Activated CD4-positive, alpha-beta memory T cell treated with anti-CD3 and anti-CD28 coated beads, Interleukin-2, amount 10 ng/mL, durations not matched to agents 7 days and 5 days (primary cell): ENCODE measurements around the gene GNAQ. TPM values are rescaled to one million over a fixed set of nuclear protein-coding genes. Genes with fewer than 3 reads are reported as not detected.

Experiments
- CTCF ChIA-PET: fragments of 350-600 bp; sonication (Branson Sonifier 250); formaldehyde crosslinking; loops from one replicate; lab custom pipeline; 2021; ENCODE audit warnings: antibody characterized with exemption, inconsistent platforms; lab: Charles Lee
- POLR2A ChIA-PET: fragments of 350-600 bp; sonication (Branson Sonifier 250); formaldehyde crosslinking; loops from one replicate; lab custom pipeline; 2021; ENCODE audit warnings: antibody characterized with exemption; lab: Charles Lee
- DNase-seq: peaks from one replicate; pipeline ENCODE4 v3.0.0-alpha.2; 2020
- H3K27ac Mint-ChIP-seq: one replicate; pipeline ENCODE4 v1.8.0; 2021; ENCODE audit warnings: mild to moderate bottlenecking, mixed read lengths
- H3K27me3 Mint-ChIP-seq: one replicate; pipeline ENCODE4 v1.8.0; 2021; ENCODE audit warnings: mixed read lengths
- H3K36me3 Mint-ChIP-seq: one replicate; pipeline ENCODE4 v1.8.0; 2021; ENCODE audit warnings: low read depth, mixed read lengths
- H3K4me1 Mint-ChIP-seq: one replicate; pipeline ENCODE4 v1.8.0; 2021; ENCODE audit warnings: mixed read lengths
- H3K4me3 Mint-ChIP-seq: one replicate; pipeline ENCODE4 v1.8.0; 2021; ENCODE audit warnings: mild to moderate bottlenecking, mixed read lengths
- H3K9me3 Mint-ChIP-seq: one replicate; pipeline ENCODE4 v1.8.0; 2021; ENCODE audit warnings: mixed read lengths
- total RNA-seq, 2 experiments: library from RNA; stranded (reverse); gene quantifications; one replicate each; pipeline ENCODE4 v1.2.3, GENCODE V29; 2021

Gene GNAQ
- total RNA-seq, 2 experiments from 2014 or later, result 28.0 to 28.8 TPM

DNA sequence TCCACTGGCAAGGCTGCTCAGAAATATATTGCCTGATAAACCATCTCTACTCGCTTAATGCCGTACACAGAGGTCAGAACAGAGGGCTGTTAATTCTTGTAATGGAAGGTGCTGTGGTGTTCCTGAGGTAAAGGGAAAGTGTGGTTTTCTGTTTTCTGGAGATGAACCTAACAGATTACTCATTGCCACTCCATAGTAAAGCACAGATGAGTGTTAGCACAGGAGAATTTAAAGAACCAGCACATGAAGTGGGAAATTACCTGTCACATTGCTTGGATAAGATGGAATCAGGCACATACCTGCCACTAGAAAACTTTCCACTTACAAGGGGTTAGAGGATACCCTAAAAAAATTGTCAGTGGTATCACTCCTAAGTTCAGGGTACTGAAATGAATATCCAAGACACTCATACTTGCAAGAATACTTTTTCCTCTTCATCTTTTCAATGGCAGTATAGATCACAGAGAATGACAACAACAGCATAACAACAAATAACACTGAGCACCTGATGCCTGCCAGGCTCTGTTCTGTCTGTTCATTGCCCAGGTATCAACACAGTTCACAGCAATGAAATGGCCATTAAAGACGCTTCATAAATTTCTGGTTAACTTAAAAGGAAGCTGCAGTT, 230.6 kb downstream of the GNAQ start:
- ChIA-PET POLR2A (no interaction called here), CTCF (no interaction called here)
- no peaks in the 10 kb centered on the region for H3K9me3 Mint-ChIP-seq

DNA sequence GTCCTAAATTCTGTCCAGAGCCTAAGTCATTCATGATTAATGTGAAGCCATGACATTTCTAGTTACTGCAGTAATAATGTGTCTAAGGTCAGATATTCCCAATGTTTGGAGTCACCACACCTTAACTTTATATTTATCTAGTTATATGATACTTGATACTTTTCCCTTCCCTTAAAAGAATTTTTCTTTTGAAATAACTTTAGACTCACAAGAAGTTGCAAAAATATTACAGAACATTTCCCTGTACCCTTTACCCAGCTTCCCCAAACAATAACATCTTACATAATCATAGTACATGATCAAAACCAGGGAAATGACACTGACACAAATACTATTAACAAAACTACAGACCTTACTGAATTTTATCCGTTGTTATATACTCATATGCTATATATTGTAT, 233.5 kb downstream of the GNAQ start:
- Mint-ChIP-seq H3K4me1 (peaks cover 18% of the 10 kb centered on the region), H3K27me3 (no peaks in the 10 kb centered on the region), H3K4me3 (no peak overlapping the region), H3K36me3 (peaks cover 12% of the 10 kb centered on the region), H3K27ac (no peak overlapping the region), H3K9me3 (no peaks in the 10 kb centered on the region)
- POLR2A ChIA-PET, result no interaction called here
- no peak for DNase-seq
- CTCF ChIA-PET, result no interaction called here

More for the DNA sequence above, 230.6 kb downstream of the GNAQ start:
- H3K4me1 Mint-ChIP-seq, result peaks cover 12% of the 10 kb centered on the region
- no peak overlapping the region for H3K27ac Mint-ChIP-seq
- H3K36me3 Mint-ChIP-seq, result peaks cover 8% of the 10 kb centered on the region
- no peaks in the 10 kb centered on the region for H3K27me3 Mint-ChIP-seq
- no peak for DNase-seq
- H3K4me3 Mint-ChIP-seq, result no peak overlapping the region

DNA sequence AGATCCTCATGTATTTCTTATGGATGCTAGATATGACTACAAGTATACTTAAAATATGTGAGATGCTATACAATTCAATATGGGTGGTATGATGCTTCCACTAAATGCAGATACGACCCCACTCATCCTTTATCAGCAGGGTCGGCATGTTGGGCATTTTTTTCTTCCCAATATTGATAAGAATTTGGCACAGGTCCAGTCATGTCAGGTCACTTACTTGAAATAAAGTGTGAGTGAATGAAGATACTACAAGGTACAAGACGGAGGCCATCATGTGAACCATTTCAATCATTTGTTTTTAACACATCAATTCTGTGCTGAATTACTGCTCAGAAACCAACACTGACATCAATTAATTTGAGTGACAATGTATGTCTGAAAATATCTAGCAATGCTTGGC, 236.6 kb downstream of the GNAQ start:
- H3K36me3 Mint-ChIP-seq, result peaks cover 14% of the 10 kb centered on the region
- no peak for DNase-seq
- ChIA-PET CTCF (no interaction called here), POLR2A (no interaction called here)
- no peaks in the 10 kb centered on the region for H3K9me3 Mint-ChIP-seq
- peaks cover 8% of the 10 kb centered on the region for H3K4me1 Mint-ChIP-seq
- no peaks in the 10 kb centered on the region for H3K27me3 Mint-ChIP-seq
- no peak overlapping the region for H3K27ac Mint-ChIP-seq
- H3K4me3 Mint-ChIP-seq, result no peak overlapping the region

DNA sequence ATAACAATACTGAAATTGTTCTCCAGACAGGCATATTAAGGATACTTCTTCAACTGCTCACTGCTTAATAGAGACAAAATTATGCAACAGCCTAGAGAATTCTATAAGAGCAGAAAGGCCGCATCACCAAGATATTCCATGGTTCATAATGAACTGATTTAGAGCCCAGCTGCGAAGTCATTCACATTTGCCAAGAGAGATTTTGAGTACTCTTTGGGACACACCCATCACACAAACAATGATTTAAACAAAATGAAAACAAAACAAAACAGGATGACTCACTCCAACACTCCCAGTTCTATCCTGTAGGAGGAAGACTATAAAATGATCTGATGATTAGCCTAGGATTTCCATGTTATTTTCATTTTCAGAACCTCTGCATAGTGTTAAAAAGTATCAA, 237.8 kb downstream of the GNAQ start:
- ChIA-PET CTCF (no interaction called here), POLR2A (no interaction called here)
- no peak overlapping the region for H3K27ac Mint-ChIP-seq
- no peaks in the 10 kb centered on the region for H3K9me3 Mint-ChIP-seq
- H3K4me3 Mint-ChIP-seq, result no peak overlapping the region
- H3K27me3 Mint-ChIP-seq, result no peaks in the 10 kb centered on the region
- H3K36me3 Mint-ChIP-seq, result peaks cover 17% of the 10 kb centered on the region
- no peak for DNase-seq
- peaks cover 8% of the 10 kb centered on the region for H3K4me1 Mint-ChIP-seq

DNA sequence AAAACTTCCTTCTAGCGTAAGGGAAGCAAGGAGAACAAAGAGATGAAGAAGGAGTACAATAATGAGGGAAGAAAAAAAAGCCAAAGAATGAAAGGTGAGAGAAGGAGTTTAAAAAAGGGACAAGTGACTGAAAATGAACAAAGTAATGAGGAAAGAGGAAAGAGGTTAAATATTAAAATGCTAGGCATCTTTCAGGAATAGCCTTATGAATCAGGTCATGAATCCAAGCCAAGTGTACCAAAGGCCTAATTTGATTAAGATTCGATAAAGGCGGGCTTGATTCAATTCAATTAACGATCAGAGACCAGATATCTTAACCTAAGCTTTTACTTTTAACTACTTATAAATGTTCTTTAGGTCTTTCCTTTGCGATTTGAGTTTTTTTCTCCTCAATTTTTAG, 241.7 kb downstream of the GNAQ start:
- H3K36me3 Mint-ChIP-seq, result peaks cover 23% of the 10 kb centered on the region
- no peak for DNase-seq
- ChIA-PET POLR2A (no interaction called here), CTCF (no interaction called here)
- no peak overlapping the region for H3K27ac Mint-ChIP-seq
- H3K9me3 Mint-ChIP-seq, result no peaks in the 10 kb centered on the region
- H3K27me3 Mint-ChIP-seq, result no peaks in the 10 kb centered on the region
- peaks cover 8% of the 10 kb centered on the region for H3K4me1 Mint-ChIP-seq
- no peak overlapping the region for H3K4me3 Mint-ChIP-seq

DNA sequence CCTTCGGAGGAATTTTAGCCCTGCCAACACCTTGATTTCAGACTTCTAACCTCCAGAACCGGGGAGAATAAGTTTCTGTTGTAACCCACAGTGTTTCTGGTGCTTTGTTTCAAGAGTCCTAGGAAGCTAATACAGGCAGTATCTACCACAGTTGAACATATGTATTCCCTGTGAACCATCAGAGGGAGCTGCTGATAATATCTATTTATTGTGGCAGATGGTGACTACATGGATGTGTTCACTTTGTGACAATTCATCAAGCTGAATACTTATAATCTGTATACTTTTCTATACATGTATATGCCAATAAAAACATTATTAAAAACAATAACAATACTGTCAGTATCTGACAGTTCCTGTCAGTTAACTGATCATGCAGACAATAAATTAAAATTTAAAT, 246.3 kb downstream of the GNAQ start:
- peaks cover 23% of the 10 kb centered on the region for H3K36me3 Mint-ChIP-seq
- H3K9me3 Mint-ChIP-seq, result no peaks in the 10 kb centered on the region
- H3K27me3 Mint-ChIP-seq, result no peaks in the 10 kb centered on the region
- POLR2A ChIA-PET, result interaction anchor here (1.1 kb wide), 1 partner anchor 14 kb away, joined by 3 read pairs; no protein-coding TSS in a partner anchor
- no peak for DNase-seq
- H3K4me3 Mint-ChIP-seq, result no peak overlapping the region
- no peak overlapping the region for H3K27ac Mint-ChIP-seq
- CTCF ChIA-PET, result no interaction called here
- H3K4me1 Mint-ChIP-seq, result peaks cover 10% of the 10 kb centered on the region

DNA sequence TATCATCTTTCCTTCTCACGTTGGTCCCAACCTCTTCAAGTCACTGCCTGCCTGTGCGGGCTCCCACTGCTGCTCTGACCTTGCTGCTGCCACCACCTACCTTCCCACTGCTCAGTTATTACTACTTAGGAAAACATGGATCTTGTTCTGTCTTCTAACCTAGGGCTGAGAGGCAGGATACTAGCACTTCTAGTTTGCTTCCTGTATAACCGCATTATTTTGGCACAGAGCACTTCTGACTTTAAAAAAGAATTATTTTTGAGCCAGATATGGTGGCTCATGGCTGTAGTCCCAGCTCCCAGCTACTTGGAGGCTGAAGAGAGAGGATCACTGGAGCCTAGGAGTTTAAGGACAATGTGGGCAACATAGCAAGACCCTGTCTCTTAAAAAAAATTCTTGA, 248.1 kb downstream of the GNAQ start:
- peaks cover 33% of the 10 kb centered on the region for H3K36me3 Mint-ChIP-seq
- POLR2A ChIA-PET, result no interaction called here
- no peak overlapping the region for H3K27ac Mint-ChIP-seq
- no peak overlapping the region for H3K4me3 Mint-ChIP-seq
- H3K27me3 Mint-ChIP-seq, result no peaks in the 10 kb centered on the region
- DNase-seq, result no peak
- peaks cover 27% of the 10 kb centered on the region for H3K4me1 Mint-ChIP-seq
- peaks cover 2% of the 10 kb centered on the region for H3K9me3 Mint-ChIP-seq
- CTCF ChIA-PET, result no interaction called here

DNA sequence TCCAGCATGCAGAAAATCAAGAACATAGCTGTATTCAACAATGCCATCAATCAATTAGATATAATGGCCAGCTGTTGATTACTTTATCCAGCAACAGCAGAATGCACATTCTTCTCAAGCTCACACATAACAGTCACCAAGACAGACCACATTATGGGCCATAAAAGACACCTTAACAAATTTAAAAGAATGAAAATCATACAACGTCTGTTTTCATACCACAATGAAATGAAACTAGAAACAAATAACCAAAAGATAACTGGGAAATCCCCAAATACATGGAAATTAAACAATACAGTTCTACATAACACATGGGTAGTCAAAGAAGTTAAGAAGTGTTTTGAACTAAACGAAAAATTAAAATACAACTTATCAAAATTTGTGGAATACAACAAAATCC, 252.6 kb downstream of the GNAQ start:
- POLR2A ChIA-PET, result interaction anchor here (1.1 kb wide), 1 partner anchor 12 kb away, joined by 3 read pairs; no protein-coding TSS in a partner anchor
- Mint-ChIP-seq H3K36me3 (peaks cover 48% of the 10 kb centered on the region), H3K4me1 (peaks cover 30% of the 10 kb centered on the region), H3K4me3 (peak overlapping the region; percentile 75), H3K27ac (peak overlapping the region; percentile 80), H3K27me3 (no peaks in the 10 kb centered on the region), H3K9me3 (peaks cover 19% of the 10 kb centered on the region)
- no peak for DNase-seq
- CTCF ChIA-PET, result no interaction called here

DNA sequence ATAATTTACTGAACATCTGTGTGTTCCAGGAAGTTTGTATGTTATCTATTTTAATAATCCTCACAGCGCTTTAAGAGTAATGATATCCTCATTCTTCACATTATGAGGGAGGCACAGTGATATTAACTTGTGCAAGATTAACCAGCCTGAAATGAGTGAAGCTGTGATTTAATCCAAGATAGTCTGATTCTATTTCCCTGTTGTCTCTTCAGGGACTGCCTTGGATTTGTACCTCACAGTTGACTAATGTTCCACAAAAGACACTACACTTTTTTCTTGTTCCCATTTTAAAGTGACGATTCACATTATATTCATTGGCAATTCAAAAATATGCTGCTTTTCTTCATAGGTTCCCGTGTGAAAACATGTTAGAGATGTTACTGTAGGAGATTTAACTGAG, 258.2 kb downstream of the GNAQ start:
- CTCF ChIA-PET, result interaction anchor here (1.3 kb wide), 1 partner anchor 9 kb away, joined by 3 read pairs; no protein-coding TSS in a partner anchor
- no peaks in the 10 kb centered on the region for H3K27me3 Mint-ChIP-seq
- no peak overlapping the region for H3K27ac Mint-ChIP-seq
- peaks cover 29% of the 10 kb centered on the region for H3K36me3 Mint-ChIP-seq
- H3K4me3 Mint-ChIP-seq, result no peak overlapping the region
- DNase-seq, result no peak
- H3K9me3 Mint-ChIP-seq, result peaks cover 17% of the 10 kb centered on the region
- H3K4me1 Mint-ChIP-seq, result peaks cover 2% of the 10 kb centered on the region
- POLR2A ChIA-PET, result no interaction called here

DNA sequence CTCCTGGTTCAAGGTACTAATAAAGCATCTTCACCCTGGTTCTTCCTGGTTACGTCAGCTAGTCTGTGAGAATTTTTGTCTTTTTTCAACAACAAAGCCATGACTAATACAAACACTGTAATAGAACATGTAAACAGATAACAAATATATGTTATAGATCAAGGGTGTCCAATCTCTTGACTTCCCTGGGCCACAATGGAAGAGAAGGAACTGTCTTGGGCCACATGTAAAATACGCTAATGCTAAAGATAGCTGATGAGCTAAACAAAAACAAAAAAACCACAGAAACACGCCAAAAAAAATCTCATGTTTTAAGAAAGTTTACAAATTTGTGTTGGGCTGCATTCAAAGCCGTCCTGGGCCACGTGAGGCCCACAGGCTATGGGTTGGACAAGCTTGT, 259.0 kb downstream of the GNAQ start:
- peaks cover 11% of the 10 kb centered on the region for H3K9me3 Mint-ChIP-seq

DNA sequence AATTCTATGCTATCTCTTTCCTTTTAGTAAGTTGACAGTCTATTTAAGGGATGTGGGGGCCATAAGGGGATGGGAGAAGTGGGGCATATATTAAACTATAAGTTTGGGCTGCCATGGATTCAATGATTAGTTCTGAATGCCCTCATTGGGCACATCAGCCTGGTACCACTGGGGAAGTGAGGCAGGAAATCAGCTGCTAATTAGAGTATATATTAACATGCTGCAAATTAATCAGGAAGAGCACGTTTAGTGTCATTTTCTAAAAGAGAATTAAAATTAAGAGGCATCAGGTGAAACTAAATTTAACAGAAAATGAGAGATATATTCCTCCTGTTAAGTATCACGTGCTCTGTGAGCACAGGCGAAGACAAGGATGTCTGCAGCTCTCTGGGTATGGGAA, 260.4 kb downstream of the GNAQ start:
- H3K4me3 Mint-ChIP-seq, result no peak overlapping the region
- ChIA-PET POLR2A (interaction anchor here (1.0 kb wide), 1 partner anchor 14 kb away, joined by 3 read pairs; no protein-coding TSS in a partner anchor), CTCF (interaction anchor here (1.0 kb wide), 1 partner anchor 18 kb away, joined by 4 read pairs; no protein-coding TSS in a partner anchor)
- peaks cover 2% of the 10 kb centered on the region for H3K9me3 Mint-ChIP-seq
- peaks cover 13% of the 10 kb centered on the region for H3K36me3 Mint-ChIP-seq
- no peak for DNase-seq
- peaks cover 1% of the 10 kb centered on the region for H3K4me1 Mint-ChIP-seq
- H3K27ac Mint-ChIP-seq, result no peak overlapping the region
- H3K27me3 Mint-ChIP-seq, result no peaks in the 10 kb centered on the region

More for the DNA sequence above, 259.0 kb downstream of the GNAQ start:
- no peak for DNase-seq
- Mint-ChIP-seq H3K27ac (no peak overlapping the region), H3K4me3 (no peak overlapping the region), H3K36me3 (peaks cover 23% of the 10 kb centered on the region), H3K27me3 (no peaks in the 10 kb centered on the region), H3K4me1 (no peaks in the 10 kb centered on the region)
- CTCF ChIA-PET, result no interaction called here
- POLR2A ChIA-PET, result no interaction called here

DNA sequence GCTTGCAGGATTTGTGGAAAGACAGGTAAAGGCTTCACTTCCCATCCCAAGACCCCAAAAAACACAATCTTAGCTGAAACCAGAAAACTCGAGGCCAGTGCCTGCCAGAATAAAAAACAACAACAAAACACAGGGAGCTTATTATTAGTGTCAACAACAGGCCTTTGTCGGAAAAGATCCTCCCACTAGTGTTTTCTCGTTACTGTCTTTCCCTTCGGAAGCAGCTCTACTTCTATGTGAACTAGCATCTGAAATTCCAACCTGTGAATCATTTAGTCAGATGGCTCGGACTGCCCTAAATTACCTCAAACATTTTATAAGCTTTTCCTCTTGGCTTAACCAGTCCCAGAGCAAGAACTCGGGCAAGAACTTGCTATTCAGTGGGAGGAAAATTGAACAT, 261.3 kb downstream of the GNAQ start:
- no peak overlapping the region for H3K27ac Mint-ChIP-seq
- H3K27me3 Mint-ChIP-seq, result no peaks in the 10 kb centered on the region
- no peak for DNase-seq
- ChIA-PET CTCF (no interaction called here), POLR2A (no interaction called here)
- peaks cover 16% of the 10 kb centered on the region for H3K36me3 Mint-ChIP-seq
- H3K4me1 Mint-ChIP-seq, result peaks cover 6% of the 10 kb centered on the region
- H3K9me3 Mint-ChIP-seq, result peaks cover 2% of the 10 kb centered on the region
- no peak overlapping the region for H3K4me3 Mint-ChIP-seq

DNA sequence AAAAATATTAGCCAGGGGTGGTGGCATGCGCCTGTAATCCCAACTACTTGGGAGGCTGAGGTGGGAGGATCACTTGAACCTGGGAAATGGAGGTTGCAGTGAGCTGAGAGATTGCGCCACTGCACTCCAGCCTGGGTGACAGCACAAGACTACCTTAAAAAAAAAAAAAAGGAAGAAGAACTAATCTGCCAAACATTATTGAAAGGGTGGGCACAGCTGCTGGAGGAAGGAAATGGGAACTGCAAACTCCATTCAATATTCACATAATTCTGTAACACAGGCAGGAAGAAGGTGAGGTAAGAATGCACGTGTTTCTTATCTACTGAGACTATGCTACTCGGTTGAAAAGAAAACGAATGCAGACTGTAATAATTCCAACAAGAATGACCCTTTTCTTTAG, 262.4 kb downstream of the GNAQ start:
- ChIA-PET POLR2A (no interaction called here), CTCF (interaction anchor here (1.9 kb wide), 1 partner anchor 12 kb away, joined by 5 read pairs; no protein-coding TSS in a partner anchor)
- Mint-ChIP-seq H3K27ac (no peak overlapping the region), H3K9me3 (peaks cover 2% of the 10 kb centered on the region), H3K4me1 (peaks cover 8% of the 10 kb centered on the region), H3K4me3 (no peak overlapping the region), H3K27me3 (no peaks in the 10 kb centered on the region), H3K36me3 (peaks cover 19% of the 10 kb centered on the region)
- DNase-seq, result no peak

DNA sequence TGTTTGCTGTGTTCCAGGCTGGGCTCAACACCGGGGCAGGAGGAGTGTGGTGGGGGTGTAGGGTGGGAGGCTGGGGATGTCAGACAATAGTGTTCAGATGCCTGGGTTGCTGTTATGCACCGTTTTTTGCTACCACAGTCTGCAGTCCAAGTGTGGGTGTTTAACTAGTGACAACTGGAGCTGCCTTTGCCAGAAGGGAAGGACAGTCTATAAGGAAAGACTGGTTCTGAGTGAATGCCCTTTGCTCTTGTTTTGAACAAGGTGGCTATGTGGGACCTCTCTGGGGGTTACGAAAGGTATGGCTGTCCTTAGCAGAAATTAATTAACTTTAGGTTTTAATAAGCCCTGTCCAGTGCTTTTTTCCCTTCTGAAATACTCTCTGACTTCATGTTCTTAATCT, 265.0 kb downstream of the GNAQ start:
- Mint-ChIP-seq H3K9me3 (peaks cover 2% of the 10 kb centered on the region), H3K4me3 (no peak overlapping the region), H3K36me3 (peaks cover 13% of the 10 kb centered on the region), H3K27me3 (no peaks in the 10 kb centered on the region), H3K27ac (no peak overlapping the region), H3K4me1 (peaks cover 8% of the 10 kb centered on the region)
- no peak for DNase-seq
- CTCF ChIA-PET, result no interaction called here
- POLR2A ChIA-PET, result interaction anchor here (0.8 kb wide), 1 partner anchor 13 kb away, joined by 3 read pairs; no protein-coding TSS in a partner anchor
